RWPE1 (cell line): Measurements from ENCODE around the gene MT1A.
"Not testable (repeated sequence)": the region's sequence is repeated elsewhere in the genome, so short reads cannot be mapped to it uniquely, and the experiment has no call there.

Source experiments
- CTCF ChIA-PET: fragments of 350-600 bp; sonication (Branson Sonifier 250); formaldehyde crosslinking; extraction: SDS; loops from one replicate; lab custom pipeline; 2021; lab: Yijun Ruan, JAX
- POLR2A ChIA-PET: fragments of 400-600 bp; formaldehyde crosslinking; extraction: SDS; loops from one replicate; lab custom pipeline; 2020; ENCODE audit warnings: antibody characterized with exemption; ENCODE audit not compliant: low non-redundant PET; lab: Yijun Ruan, JAX
- DNase-seq: peaks from one replicate; pipeline ENCODE4 v3.0.0; 2012; ENCODE audit warnings: low spot score
- H3K27ac ChIP-seq: fragments of 450-650 bp; 2 replicates; pipeline ENCODE4 v1.5.1; 2017
- TF ChIP-seq, protein P1 (sequence below): fragments of 450-650 bp; conservative IDR thresholded peaks from 2 replicates; pipeline ENCODE4 v1.5.1; 2017; ENCODE audit warnings: low read depth, mild to moderate bottlenecking

MT1A gene

DNA sequence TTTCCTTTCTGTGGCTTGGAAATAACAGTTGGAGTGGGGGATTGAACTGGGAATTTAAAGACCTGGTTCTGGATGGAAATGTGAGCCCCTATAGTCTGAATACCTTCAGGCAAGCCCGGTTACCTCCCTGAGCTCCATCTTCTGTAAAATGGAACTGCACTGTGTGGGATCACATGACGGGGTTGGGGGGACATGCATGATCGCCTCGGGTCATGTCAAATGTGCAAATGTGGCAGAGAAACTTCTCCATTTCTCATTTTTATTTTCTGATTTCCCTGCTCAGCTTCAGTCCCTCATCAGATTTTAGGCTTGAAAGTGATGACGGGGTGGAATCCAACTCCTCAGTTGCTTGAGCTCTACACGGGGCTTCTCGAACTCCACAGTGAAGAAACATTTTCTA is 14.8 kb downstream of the MT1A start:
- ChIA-PET CTCF (no interaction called here), POLR2A (no interaction called here)
- TF ChIP-seq, protein P1, sequence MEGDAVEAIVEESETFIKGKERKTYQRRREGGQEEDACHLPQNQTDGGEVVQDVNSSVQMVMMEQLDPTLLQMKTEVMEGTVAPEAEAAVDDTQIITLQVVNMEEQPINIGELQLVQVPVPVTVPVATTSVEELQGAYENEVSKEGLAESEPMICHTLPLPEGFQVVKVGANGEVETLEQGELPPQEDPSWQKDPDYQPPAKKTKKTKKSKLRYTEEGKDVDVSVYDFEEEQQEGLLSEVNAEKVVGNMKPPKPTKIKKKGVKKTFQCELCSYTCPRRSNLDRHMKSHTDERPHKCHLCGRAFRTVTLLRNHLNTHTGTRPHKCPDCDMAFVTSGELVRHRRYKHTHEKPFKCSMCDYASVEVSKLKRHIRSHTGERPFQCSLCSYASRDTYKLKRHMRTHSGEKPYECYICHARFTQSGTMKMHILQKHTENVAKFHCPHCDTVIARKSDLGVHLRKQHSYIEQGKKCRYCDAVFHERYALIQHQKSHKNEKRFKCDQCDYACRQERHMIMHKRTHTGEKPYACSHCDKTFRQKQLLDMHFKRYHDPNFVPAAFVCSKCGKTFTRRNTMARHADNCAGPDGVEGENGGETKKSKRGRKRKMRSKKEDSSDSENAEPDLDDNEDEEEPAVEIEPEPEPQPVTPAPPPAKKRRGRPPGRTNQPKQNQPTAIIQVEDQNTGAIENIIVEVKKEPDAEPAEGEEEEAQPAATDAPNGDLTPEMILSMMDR: no peak
- no peak for DNase-seq
- H3K27ac ChIP-seq: no peak overlapping the region

DNA sequence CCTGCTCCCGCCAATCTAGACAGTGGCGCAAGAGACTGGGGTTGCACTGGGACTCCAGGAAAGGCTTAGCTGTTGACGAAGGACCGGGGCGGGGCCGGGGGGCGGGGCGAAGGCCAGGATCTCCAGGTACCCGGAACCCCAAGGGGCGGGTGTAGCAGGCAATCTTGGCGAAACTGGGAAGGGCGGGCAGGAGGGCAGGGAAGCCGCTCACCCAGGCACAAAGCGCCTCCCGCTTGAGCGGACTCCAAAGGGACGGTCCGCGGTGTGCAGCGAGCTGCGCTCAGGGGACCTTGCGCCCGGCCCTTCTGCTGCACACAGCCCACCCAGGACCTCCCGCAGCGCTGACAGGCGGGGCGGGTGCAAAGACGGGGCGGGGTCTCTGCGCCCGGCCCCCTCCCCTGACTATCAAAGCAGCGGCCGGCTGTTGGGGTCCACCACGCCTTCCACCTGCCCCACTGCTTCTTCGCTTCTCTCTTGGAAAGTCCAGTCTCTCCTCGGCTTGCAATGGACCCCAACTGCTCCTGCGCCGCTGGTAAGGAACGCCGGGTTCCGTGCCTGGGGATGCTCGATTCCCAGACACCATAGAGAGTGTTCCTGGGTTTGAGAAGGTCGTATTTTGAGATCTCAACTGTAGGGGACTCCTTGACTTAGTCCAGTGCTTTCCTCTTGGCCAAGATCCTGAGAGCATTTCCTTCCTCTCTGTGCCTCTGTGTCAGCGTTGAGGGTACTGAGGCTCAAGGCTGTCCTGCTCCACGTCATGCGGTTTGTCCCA is 19.3 kb downstream of the MT1A start, which contains the start of gene MT1F:
TSS of gene MT1F (plus strand) at position 405 of the 772 bp plus-strand sequence. CDS start at position 505, 100 bp downstream.
- TF ChIP-seq, protein P1: no peak
- POLR2A ChIA-PET: no interaction called here
- DNase-seq: peak; percentile 91
- H3K27ac ChIP-seq: peak within 1 kb of the TSS; percentile 71
- CTCF ChIA-PET: no interaction called here

DNA sequence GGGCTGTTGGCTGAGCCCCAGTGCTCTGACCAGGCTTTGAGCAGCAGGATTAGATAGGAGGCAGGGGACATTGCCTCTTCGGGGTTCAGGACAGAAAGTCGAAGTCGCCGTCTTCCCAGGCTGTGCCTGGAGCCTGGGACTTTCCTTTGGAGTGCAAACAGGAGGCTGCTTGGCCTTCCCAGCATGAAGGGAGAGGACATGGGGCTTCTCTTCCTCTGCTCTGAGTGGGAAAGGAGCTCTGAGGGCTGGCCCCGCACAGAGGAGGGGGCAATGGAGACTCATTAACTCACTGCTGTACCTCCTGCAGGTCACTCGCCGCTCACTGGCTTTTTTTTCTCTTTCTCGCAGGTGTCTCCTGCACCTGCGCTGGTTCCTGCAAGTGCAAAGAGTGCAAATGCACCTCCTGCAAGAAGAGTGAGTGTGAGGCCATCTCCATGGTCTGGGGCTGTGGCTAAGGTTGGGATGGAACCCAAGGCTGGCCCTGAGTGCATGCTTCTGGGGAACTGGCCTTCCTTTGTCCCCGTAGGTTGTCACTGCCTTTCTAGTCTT is 19.9 kb downstream of the MT1A start:
- TF ChIP-seq, protein P1: no peak
- CTCF ChIA-PET: no interaction called here
- DNase-seq: no peak
- H3K27ac ChIP-seq: peak overlapping the region; percentile 71
- POLR2A ChIA-PET: no interaction called here

DNA sequence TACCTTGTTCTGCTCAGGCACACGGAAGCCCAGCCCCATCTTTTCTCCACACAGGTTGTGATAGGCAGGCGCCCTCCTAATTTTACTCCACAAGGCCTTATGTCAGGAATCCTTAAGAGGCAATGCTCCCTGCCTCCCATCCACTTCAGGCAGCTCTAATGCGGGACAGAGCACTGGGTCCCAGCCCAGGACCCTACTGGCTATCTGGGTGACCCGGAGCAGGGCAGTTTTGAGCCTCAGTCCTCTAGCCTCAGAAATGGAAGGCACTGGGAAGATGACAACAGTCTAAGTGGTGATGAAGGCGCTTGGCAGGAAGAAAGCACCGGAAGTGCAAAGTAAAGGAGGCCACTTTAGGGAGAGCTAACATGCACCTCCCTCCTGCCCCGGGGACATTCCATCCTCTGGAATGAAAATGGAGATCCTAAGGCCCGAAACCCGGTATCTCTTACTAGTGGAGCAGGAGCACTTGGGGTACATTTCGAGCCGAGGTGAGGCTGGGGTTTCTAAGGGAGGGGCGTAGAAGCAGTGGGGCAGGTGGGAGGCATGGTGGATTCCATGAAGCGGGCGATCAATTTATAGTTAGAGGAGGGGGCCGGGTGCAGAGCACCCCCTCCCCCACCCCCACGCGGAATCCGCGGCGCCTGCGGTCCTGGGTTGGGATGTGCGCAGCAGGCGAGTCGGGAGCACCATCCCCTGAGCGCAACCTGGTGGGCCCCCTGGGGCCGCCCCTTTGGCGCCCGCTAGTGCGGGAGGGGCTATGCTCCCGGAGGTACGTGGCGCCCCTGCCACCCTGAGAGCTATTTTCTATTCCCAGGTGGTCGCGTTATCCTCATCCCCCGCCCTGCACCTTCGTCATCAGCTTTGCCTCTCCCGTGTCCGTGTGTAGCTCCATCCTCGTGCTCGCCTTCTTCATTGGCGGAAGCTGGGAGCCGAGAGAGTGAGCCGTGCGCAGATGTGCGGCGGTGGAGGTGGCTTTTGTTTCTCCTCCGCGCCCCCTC is 24.2 kb downstream of the MT1A start:
- no peak for DNase-seq
- no peak overlapping the region for H3K27ac ChIP-seq
- TF ChIP-seq, protein P1: no peak
- POLR2A ChIA-PET: no interaction called here
- CTCF ChIA-PET: interaction anchor here (0.7 kb wide), 1 partner anchor 72 kb away, joined by 3 read pairs; no protein-coding TSS in a partner anchor

DNA sequence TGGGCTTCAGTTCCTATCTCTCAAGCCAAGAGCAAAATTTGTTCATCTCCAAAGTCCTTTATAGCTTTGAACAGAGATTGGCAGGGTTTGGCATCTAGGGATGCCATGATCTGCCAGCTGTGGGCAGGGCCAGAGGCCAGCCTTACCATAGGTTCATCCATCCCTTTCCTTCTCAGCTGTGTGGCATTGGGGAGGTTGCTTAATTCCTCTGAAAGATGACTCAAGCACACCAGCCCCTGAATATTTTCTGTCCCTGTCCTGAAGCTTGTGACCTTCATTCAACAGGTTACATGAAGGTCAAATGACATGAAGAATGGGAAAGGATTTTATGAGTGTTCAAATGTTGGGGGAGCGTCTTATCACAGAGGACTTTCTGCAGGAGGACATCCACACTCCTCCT is 26.0 kb downstream of the MT1A start:
- no peak for DNase-seq
- POLR2A ChIA-PET: no interaction called here
- no peak overlapping the region for H3K27ac ChIP-seq
- TF ChIP-seq, protein P1: no peak
- CTCF ChIA-PET: no interaction called here

GRCh38 chr16:56665286-56666261 is 27.1 kb downstream of the MT1A start:
- POLR2A ChIA-PET, DNase-seq, CTCF ChIA-PET, H3K27ac ChIP-seq: not testable (repeated sequence)
